CD14-positive monocyte (primary cell): Measurements from ENCODE around the gene SNX20. TPM values are rescaled to one million over a fixed set of nuclear protein-coding genes. Genes with fewer than 3 reads are reported as not detected.
A peak's percentile ranks its signal among the peaks of the same experiment; 100 is the strongest.

ENCODE experiments used
- DNase-seq, 3 donors: peaks; one replicate each; pipeline ENCODE4 v3.0.0-alpha.2; 2011 to 2022
- H2AFZ ChIP-seq: 2 replicates; pipeline ENCODE4 v1.6.0; 2012; ENCODE audit warnings: mild to moderate bottlenecking, low read depth, low read length, inconsistent platforms; ENCODE audit not compliant: insufficient read depth, poor library complexity, severe bottlenecking
- H3K27ac ChIP-seq, 2 donors: 1 replicate in 1 of 2; 2 replicates in 1 of 2; pipeline ENCODE4 v1.5.1; 2012 to 2013; ENCODE audit warnings: low read length in 2 of 2, control low read depth in 1 of 2, inconsistent platforms in 1 of 2, low read depth in 1 of 2, mild to moderate bottlenecking in 1 of 2
- H3K27me3 ChIP-seq, 2 donors: one replicate each; pipeline versions ENCODE4 v1.6.0 to v1.6.1; 2011 to 2013; ENCODE audit warnings: low read length in 2 of 2; ENCODE audit not compliant: control insufficient read depth in 2 of 2, insufficient read depth in 2 of 2
- H3K36me3 ChIP-seq, 2 donors: replicated peaks in 1 of 2; 1 replicate in 1 of 2; 2 replicates in 1 of 2; pipeline versions ENCODE4 v1.5.1 to v1.6.1; 2012 to 2013; ENCODE audit warnings: low read length in 2 of 2, control low read depth in 1 of 2, inconsistent platforms in 1 of 2, mild to moderate bottlenecking in 1 of 2; ENCODE audit not compliant: insufficient read depth in 2 of 2, control insufficient read depth in 1 of 2
- H3K4me1 ChIP-seq, 2 donors: 1 replicate in 1 of 2; 2 replicates in 1 of 2; pipeline versions ENCODE4 v1.5.1 to v1.6.1; 2012 to 2013; ENCODE audit warnings: low read length in 2 of 2, control low read depth in 1 of 2, inconsistent platforms in 1 of 2, mild to moderate bottlenecking in 1 of 2, moderate library complexity in 1 of 2; ENCODE audit not compliant: insufficient read depth in 2 of 2, control insufficient read depth in 1 of 2
- H3K4me2 ChIP-seq: replicated peaks from 2 replicates; pipeline ENCODE3; 2012; ENCODE audit warnings: low read length, moderate library complexity, mild to moderate bottlenecking; ENCODE audit not compliant: poor library complexity, severe bottlenecking; ENCODE audit errors: extremely low read depth
- H3K4me3 ChIP-seq, 3 experiments: fragments of 200-600 bp in 1 of 3; sonication (generic) in 1 of 3; replicated peaks in 1 of 3; 1 replicate in 2 of 3; 2 replicates in 1 of 3; pipeline ENCODE4 v1.5.1; 2011 to 2013; ENCODE audit warnings: low read length in 3 of 3, mild to moderate bottlenecking in 3 of 3, control low read depth in 2 of 3, low read depth in 2 of 3, inconsistent platforms in 1 of 3, moderate library complexity in 1 of 3
- H3K79me2 ChIP-seq: 2 replicates; pipeline ENCODE4 v1.6.0; 2012; ENCODE audit warnings: mild to moderate bottlenecking, control low read depth, inconsistent platforms, low read length, moderate library complexity; ENCODE audit not compliant: insufficient read depth
- H3K9ac ChIP-seq: 2 replicates; pipeline ENCODE4 v1.6.0; 2017; ENCODE audit warnings: low read length, mild to moderate bottlenecking; ENCODE audit not compliant: insufficient read depth, poor library complexity, severe bottlenecking
- H3K9me3 ChIP-seq, 2 donors: replicated peaks in 1 of 2; 1 replicate in 1 of 2; 2 replicates in 1 of 2; pipeline versions ENCODE4 v1.5.1 to v1.6.1; 2012 to 2013; ENCODE audit warnings: low read length in 2 of 2, control low read depth in 1 of 2; ENCODE audit not compliant: control insufficient read depth in 1 of 2, insufficient read depth in 1 of 2
- H4K20me1 ChIP-seq: 2 replicates; pipeline ENCODE4 v1.6.0; 2012; ENCODE audit warnings: mild to moderate bottlenecking, low read length, control low read depth, moderate library complexity; ENCODE audit not compliant: insufficient read depth
- H3K27ac Mint-ChIP-seq, 7 donors: one replicate each; pipeline ENCODE4 v1.8.0; 2020; ENCODE audit warnings: mild to moderate bottlenecking in 7 of 7, mixed read lengths in 7 of 7, moderate library complexity in 6 of 7, inconsistent platforms in 2 of 7
- H3K27me3 Mint-ChIP-seq, 3 donors: one replicate each; pipeline ENCODE4 v1.8.0; 2021 to 2022; ENCODE audit warnings: low read depth in 3 of 3, mild to moderate bottlenecking in 3 of 3, mixed read lengths in 3 of 3, moderate library complexity in 3 of 3, inconsistent platforms in 1 of 3
- H3K36me3 Mint-ChIP-seq, 2 donors: one replicate each; pipeline ENCODE4 v1.8.0; 2020; ENCODE audit warnings: mixed read lengths in 2 of 2, inconsistent platforms in 1 of 2, mild to moderate bottlenecking in 1 of 2
- H3K4me1 Mint-ChIP-seq: one replicate; pipeline ENCODE4 v1.8.0; 2020; ENCODE audit warnings: mild to moderate bottlenecking, mixed read lengths
- H3K4me3 Mint-ChIP-seq, 2 donors: one replicate each; pipeline ENCODE4 v1.8.0; 2020; ENCODE audit warnings: mild to moderate bottlenecking in 2 of 2, mixed read lengths in 2 of 2, moderate library complexity in 1 of 2
- H3K9me3 Mint-ChIP-seq, 7 donors: one replicate each; pipeline ENCODE4 v1.8.0; 2020 to 2022; ENCODE audit warnings: mixed read lengths in 7 of 7, mild to moderate bottlenecking in 6 of 7, moderate library complexity in 6 of 7, inconsistent platforms in 2 of 7
- WGBS: methylation state at CpG from one replicate; pipeline ENCODE4 v1.1.5; 2013; ENCODE audit warnings: missing lambda C conversion rate; ENCODE audit not compliant: insufficient coverage; 5-methylcytosine and 5-hydroxymethylcytosine counted together
- intact Hi-C, 2 donors: fragments of 100-400 bp; cut with micrococcal nuclease; formaldehyde crosslinking; loops; one replicate each; pipeline versions ENCODE4 v1.15.0 to v1.15.1; 2023
- polyA plus RNA-seq, 3 donors: library from polyadenylated mRNA; depleted of rRNA in 1 of 3; unstranded in 2 of 3; stranded (reverse) in 1 of 3; fragments of 300-500 nt in 2 of 3; fragments of >200 nt in 1 of 3; fragmentation: Illumina TruSeq in 2 of 3; gene quantifications; 1 replicate in 2 of 3; 2 replicates in 1 of 3; pipeline ENCODE4 v1.2.3, GENCODE V29; 2012 to 2021
- TF ChIP-seq, protein P1 (sequence below): fragments of 200-600 bp; IDR thresholded peaks from one replicate; pipeline ENCODE4 v1.8.0; 2022; ENCODE audit warnings: antibody characterized with exemption, mild to moderate bottlenecking

SNX20 gene
- polyA plus RNA-seq, 3 donors, result 51.0 to 83.2 (median 52.0) TPM

DNA sequence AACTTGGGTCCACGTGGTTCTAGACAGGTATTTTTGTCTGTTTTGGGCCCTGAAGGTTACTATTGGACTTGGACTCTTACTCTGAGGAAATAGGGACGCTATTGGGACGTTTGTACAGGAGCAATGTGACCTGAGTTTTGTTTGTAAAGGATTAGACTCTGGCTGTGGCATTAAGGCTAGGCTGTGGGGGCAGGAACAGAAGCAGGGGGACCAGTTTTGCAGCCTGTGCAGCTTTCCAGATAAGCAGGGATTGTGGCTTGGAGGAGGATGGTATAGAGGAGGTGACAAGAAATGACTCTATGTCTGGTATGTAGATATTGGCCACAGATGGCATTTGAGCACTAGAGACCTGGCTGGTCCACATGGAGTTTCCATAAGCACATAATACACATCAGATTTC, 25.1 kb upstream of the SNX20 start:
- H3K9me3 Mint-ChIP-seq, result peaks cover 12 to 21% (median 17%) of the 10 kb centered on the region in 7 donors
- H3K27ac Mint-ChIP-seq, result peak overlapping the region in 5 of 7 donors; percentile 13 to 85 (median 38)
- Histone ChIP-seq H3K27ac (peak overlapping the region in 1 of 2 donors; percentile 50), H4K20me1 (peaks cover 75% of the 10 kb centered on the region), H3K4me3 (no peak overlapping the region), H3K9me3 (peaks cover 11 to 13% of the 10 kb centered on the region in 2 donors), H3K36me3 (peaks cover 61 to 93% of the 10 kb centered on the region in 2 donors), H3K4me2 (no peak overlapping the region), H3K9ac (no peak overlapping the region), H2AFZ (no peak overlapping the region), H3K4me1 (peaks cover 53 to 77% of the 10 kb centered on the region in 2 donors), H3K79me2 (peaks cover 96% of the 10 kb centered on the region), H3K27me3 (no peaks in the 10 kb centered on the region)
- H3K4me1 Mint-ChIP-seq, result peaks cover 72% of the 10 kb centered on the region
- H3K4me3 Mint-ChIP-seq, result no peak overlapping the region
- 80% methylated on average over 3 of the region's 3 CpGs for WGBS
- intact Hi-C loops, result no loop called here
- TF ChIP-seq, protein P1, sequence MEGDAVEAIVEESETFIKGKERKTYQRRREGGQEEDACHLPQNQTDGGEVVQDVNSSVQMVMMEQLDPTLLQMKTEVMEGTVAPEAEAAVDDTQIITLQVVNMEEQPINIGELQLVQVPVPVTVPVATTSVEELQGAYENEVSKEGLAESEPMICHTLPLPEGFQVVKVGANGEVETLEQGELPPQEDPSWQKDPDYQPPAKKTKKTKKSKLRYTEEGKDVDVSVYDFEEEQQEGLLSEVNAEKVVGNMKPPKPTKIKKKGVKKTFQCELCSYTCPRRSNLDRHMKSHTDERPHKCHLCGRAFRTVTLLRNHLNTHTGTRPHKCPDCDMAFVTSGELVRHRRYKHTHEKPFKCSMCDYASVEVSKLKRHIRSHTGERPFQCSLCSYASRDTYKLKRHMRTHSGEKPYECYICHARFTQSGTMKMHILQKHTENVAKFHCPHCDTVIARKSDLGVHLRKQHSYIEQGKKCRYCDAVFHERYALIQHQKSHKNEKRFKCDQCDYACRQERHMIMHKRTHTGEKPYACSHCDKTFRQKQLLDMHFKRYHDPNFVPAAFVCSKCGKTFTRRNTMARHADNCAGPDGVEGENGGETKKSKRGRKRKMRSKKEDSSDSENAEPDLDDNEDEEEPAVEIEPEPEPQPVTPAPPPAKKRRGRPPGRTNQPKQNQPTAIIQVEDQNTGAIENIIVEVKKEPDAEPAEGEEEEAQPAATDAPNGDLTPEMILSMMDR, result no peak
- peaks cover 82 to 99% of the 10 kb centered on the region in 2 donors for H3K36me3 Mint-ChIP-seq
- peaks cover 0 to 3% (median 0%) of the 10 kb centered on the region in 3 donors for H3K27me3 Mint-ChIP-seq
- no peak for DNase-seq

DNA sequence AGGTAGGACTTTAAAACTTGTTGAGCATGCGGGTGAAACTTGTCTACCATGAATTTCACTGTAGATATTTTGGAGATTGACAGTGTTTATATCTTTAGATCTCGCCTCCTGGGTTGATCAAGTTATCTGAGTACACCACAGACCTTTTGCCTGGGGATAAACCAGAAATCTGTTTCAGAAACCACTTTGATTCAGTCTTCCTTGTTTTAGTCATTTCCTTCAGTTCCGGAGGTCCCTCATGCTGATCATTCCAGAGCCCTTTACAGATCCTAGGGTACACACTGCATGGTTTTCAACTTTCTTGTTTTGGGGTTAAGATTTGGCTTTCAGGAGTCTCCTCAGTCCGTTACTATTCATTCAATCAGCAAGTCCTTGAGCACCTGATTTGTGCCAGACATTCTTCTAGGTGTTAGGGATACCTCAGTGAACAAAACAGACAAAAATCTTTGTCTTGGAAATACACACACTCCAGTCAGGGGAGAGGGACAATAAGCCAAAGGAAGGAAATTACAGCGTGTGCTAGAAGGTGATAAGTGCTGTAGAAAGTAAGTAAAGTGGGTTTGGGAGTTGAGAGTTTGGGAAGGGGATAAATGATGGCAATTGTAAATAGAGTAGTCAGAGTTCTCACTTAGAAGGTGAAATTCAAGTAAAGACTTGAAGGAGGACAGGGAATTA, 24.5 kb upstream of the SNX20 start:
- H3K79me2 ChIP-seq, result peaks cover 96% of the 10 kb centered on the region
- Mint-ChIP-seq H3K27ac (peak overlapping the region in 6 of 7 donors; percentile 3 to 85 (median 70)), H3K4me3 (no peak overlapping the region), H3K36me3 (peaks cover 82 to 99% of the 10 kb centered on the region in 2 donors), H3K9me3 (peaks cover 12 to 21% (median 17%) of the 10 kb centered on the region in 7 donors), H3K27me3 (peaks cover 0 to 3% (median 0%) of the 10 kb centered on the region in 3 donors), H3K4me1 (peaks cover 70% of the 10 kb centered on the region)
- H3K9ac ChIP-seq, result no peak overlapping the region
- 50% methylated on average over 1 of the region's 5 CpGs for WGBS
- no peaks in the 10 kb centered on the region for H3K27me3 ChIP-seq
- H3K36me3 ChIP-seq, result peaks cover 61 to 93% of the 10 kb centered on the region in 2 donors
- H3K4me3 ChIP-seq, result no peak overlapping the region
- TF ChIP-seq, protein P1, result no peak
- peaks cover 75% of the 10 kb centered on the region for H4K20me1 ChIP-seq
- peak overlapping the region in 1 of 2 donors; percentile 50 for H3K27ac ChIP-seq
- no peak overlapping the region for H3K4me2 ChIP-seq
- intact Hi-C loops, result no loop called here
- no peak for DNase-seq
- peaks cover 47 to 77% of the 10 kb centered on the region in 2 donors for H3K4me1 ChIP-seq
- peaks cover 11 to 13% of the 10 kb centered on the region in 2 donors for H3K9me3 ChIP-seq
- H2AFZ ChIP-seq, result no peak overlapping the region
